ENCODE data around the gene EXTL1. TPM values are rescaled to one million over a fixed set of nuclear protein-coding genes. Genes with fewer than 3 reads are reported as not detected.

Gene EXTL1
- total RNA-seq, 1 experiment from 2014 or later = 0.26 TPM

- no peak overlapping the region for H3K4me3 ChIP-seq (ENCODE audit: low read length)
- no peaks in the 10 kb centered on the region for H3K4me1 ChIP-seq (ENCODE audit: insufficient read depth, low read length)
- H2AFZ ChIP-seq (ENCODE audit: low read length) = no peak overlapping the region
- TF ChIP-seq EZH2phosphoT487 (IDR thresholded peaks at IDR 0.05; ENCODE audit: borderline replicate concordance, low read length) = no peak
- no peak for TF ChIP-seq EZH2 (IDR thresholded peaks at IDR 0.05; ENCODE audit: low read length, unreplicated experiment)
- no peak for TF ChIP-seq CTCF (conservative IDR thresholded peaks at IDR 0.05; ENCODE audit: low read depth, low read length)
- POLR2A ChIA-PET (ENCODE audit: unreplicated experiment) = no interaction called here
- no peaks in the 10 kb centered on the region for H4K20me1 ChIP-seq (ENCODE audit: low read length)
- no peak overlapping the region for H3K27ac ChIP-seq (ENCODE audit: low read length)
- no peaks in the 10 kb centered on the region for H3K79me2 ChIP-seq (ENCODE audit: low read length)
- BruUV-seq (replicated peaks) = no TSS peak
- no peak for DNase-seq
- CTCF ChIA-PET = no interaction called here
- H3K27me3 ChIP-seq (ENCODE audit: low read length) = no peaks in the 10 kb centered on the region
- intact Hi-C loops (cut with micrococcal nuclease) = no loop called here
- no peak overlapping the region for H3K9ac ChIP-seq (ENCODE audit: low read length)
- H3K4me2 ChIP-seq (ENCODE audit: low read length) = no peak overlapping the region
- no peaks in the 10 kb centered on the region for H3K36me3 ChIP-seq (ENCODE audit: low read depth, low read length)
- no peaks in the 10 kb centered on the region for H3F3A ChIP-seq (ENCODE audit: low read length, unreplicated experiment)
- H3K9me3 ChIP-seq (ENCODE audit: low read length) = no peaks in the 10 kb centered on the region
- H3K9me2 ChIP-seq (replicated peaks; ENCODE audit: low read length) = no peaks in the 10 kb centered on the region
- ATAC-seq = no peak
Measured at GRCh38 chr1:26020941-26021646, 481 bp upstream of the EXTL1 start.

GRCh38 chr1:26022404-26022779, 817 bp downstream of the EXTL1 start:
- H3K9me2 ChIP-seq (replicated peaks; ENCODE audit: low read length) = no peaks in the 10 kb centered on the region
- H4K20me1 ChIP-seq (ENCODE audit: low read length) = no peaks in the 10 kb centered on the region
- ChIA-PET POLR2A (ENCODE audit: unreplicated experiment) (no interaction called here), CTCF (no interaction called here)
- H3K79me2 ChIP-seq (ENCODE audit: low read length) = no peaks in the 10 kb centered on the region
- no peaks in the 10 kb centered on the region for H3K4me1 ChIP-seq (ENCODE audit: insufficient read depth, low read length)
- TF ChIP-seq CTCF (conservative IDR thresholded peaks at IDR 0.05; ENCODE audit: low read depth, low read length) = no peak
- no peak for TF ChIP-seq EZH2 (IDR thresholded peaks at IDR 0.05; ENCODE audit: low read length, unreplicated experiment)
- TF ChIP-seq EZH2phosphoT487 (IDR thresholded peaks at IDR 0.05; ENCODE audit: borderline replicate concordance, low read length) = no peak
- H3K9me3 ChIP-seq (ENCODE audit: low read length) = no peaks in the 10 kb centered on the region
- no peak for ATAC-seq
- H3K4me2 ChIP-seq (ENCODE audit: low read length) = no peak overlapping the region
- H3K4me3 ChIP-seq (ENCODE audit: low read length) = no peak overlapping the region
- no peaks in the 10 kb centered on the region for H3F3A ChIP-seq (ENCODE audit: low read length, unreplicated experiment)
- H3K27ac ChIP-seq (ENCODE audit: low read length) = no peak overlapping the region
- H3K36me3 ChIP-seq (ENCODE audit: low read depth, low read length) = no peaks in the 10 kb centered on the region
- no peak for DNase-seq
- H2AFZ ChIP-seq (ENCODE audit: low read length) = no peak overlapping the region
- H3K9ac ChIP-seq (ENCODE audit: low read length) = no peak overlapping the region
- no peaks in the 10 kb centered on the region for H3K27me3 ChIP-seq (ENCODE audit: low read length)
- intact Hi-C loops (cut with micrococcal nuclease) = no loop called here
- no TSS peak for BruUV-seq (replicated peaks)

- TF ChIP-seq EZH2phosphoT487 (IDR thresholded peaks at IDR 0.05; ENCODE audit: borderline replicate concordance, low read length) (no peak), EZH2 (IDR thresholded peaks at IDR 0.05; ENCODE audit: low read length, unreplicated experiment) (no peak), CTCF (conservative IDR thresholded peaks at IDR 0.05; ENCODE audit: low read depth, low read length) (no peak)
- Histone ChIP-seq H3K9me3 (ENCODE audit: low read length) (no peaks in the 10 kb centered on the region), H3K79me2 (ENCODE audit: low read length) (no peaks in the 10 kb centered on the region), H3F3A (ENCODE audit: low read length, unreplicated experiment) (no peaks in the 10 kb centered on the region), H3K4me3 (ENCODE audit: low read length) (no peak overlapping the region), H3K9me2 (replicated peaks; ENCODE audit: low read length) (no peaks in the 10 kb centered on the region), H3K9ac (ENCODE audit: low read length) (no peak overlapping the region), H3K4me2 (ENCODE audit: low read length) (no peak overlapping the region), H2AFZ (ENCODE audit: low read length) (no peak overlapping the region), H3K4me1 (ENCODE audit: insufficient read depth, low read length) (no peaks in the 10 kb centered on the region), H3K27me3 (ENCODE audit: low read length) (no peaks in the 10 kb centered on the region), H4K20me1 (ENCODE audit: low read length) (no peaks in the 10 kb centered on the region), H3K36me3 (ENCODE audit: low read depth, low read length) (no peaks in the 10 kb centered on the region), H3K27ac (ENCODE audit: low read length) (no peak overlapping the region)
- DNase-seq (no peak), ATAC-seq (no peak)
- ChIA-PET CTCF (no interaction called here), POLR2A (ENCODE audit: unreplicated experiment) (no interaction called here)
- BruUV-seq (replicated peaks) = no TSS peak
- intact Hi-C loops (cut with micrococcal nuclease) = no loop called here
Measured at GRCh38 chr1:26023009-26023408, 1.4 kb downstream of the EXTL1 start.

All from PC-3 (cell line).